Uterus (tissue), 2 donors: ENCODE results near the gene P3H2.

ENCODE experiments used
- CTCF ChIP-seq, 4 experiments: fragments of 200-600 bp in 2 of 4; fragments of 450-650 bp in 2 of 4; sonication (generic) in 2 of 4; IDR thresholded peaks; one replicate each; pipeline ENCODE4 v1.5.1; 2016 to 2019; ENCODE audit warnings: antibody characterized with exemption in 4 of 4, mild to moderate bottlenecking in 2 of 4, moderate library complexity in 1 of 4
- POLR2A ChIP-seq, 2 donors: fragments of 450-650 bp; IDR thresholded peaks; one replicate each; pipeline ENCODE4 v1.6.1; 2016; ENCODE audit warnings: antibody characterized with exemption in 2 of 2, mild to moderate bottlenecking in 1 of 2, moderate library complexity in 1 of 2

DNA sequence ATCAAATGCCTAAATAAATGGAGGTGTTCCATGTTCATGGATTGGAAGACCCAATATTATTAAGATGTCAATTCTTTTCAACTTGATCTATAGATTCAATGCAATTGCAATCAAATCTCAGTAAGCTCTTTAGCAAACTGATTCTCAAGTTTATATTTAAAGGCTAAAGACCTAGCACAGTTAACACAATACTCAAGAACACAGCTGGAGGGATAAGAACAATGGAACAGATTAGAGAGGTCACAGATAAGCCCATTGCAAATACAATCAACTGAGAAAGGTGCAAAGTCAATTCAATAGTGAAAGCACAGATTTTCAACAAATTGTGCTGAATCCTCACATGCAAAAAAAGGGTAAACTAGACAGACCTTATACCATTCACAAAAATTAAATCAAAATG is 198.9 kb downstream of the P3H2 start:
- TF ChIP-seq CTCF (IDR thresholded peaks at IDR 0.05), result no peak
- no peak for TF ChIP-seq POLR2A (IDR thresholded peaks at IDR 0.05)
